Eye (tissue), 1 donor: ENCODE measurements around the gene ATG9B.
"Not testable (repeated sequence)": the region's sequence is repeated elsewhere in the genome, so short reads cannot be mapped to it uniquely, and the experiment has no call there.

Experiments used
- DNase-seq: peaks from one replicate; pipeline ENCODE4 v3.0.0-alpha.2; 2015

ATG9B gene

DNA sequence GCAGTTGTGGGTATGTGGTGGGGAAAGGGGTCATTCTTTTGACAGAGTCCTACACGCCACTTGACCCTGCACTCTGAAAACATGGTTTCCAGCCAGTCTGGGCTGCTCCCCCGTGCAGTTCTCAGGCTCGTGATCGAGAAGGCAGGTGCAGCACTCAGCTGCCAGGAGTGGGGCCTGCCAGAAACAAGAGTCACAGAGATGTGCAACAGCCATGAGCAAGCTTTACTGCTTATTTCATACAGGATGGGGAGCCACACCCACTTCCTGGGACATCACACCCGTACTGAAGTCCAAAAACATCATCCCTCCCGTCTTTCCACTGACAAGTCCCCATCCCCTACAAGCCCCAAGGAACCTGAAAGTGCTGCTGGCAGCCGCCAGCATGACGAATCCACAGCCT is 9.3 kb downstream of the ATG9B start:
- no peak for DNase-seq

DNA sequence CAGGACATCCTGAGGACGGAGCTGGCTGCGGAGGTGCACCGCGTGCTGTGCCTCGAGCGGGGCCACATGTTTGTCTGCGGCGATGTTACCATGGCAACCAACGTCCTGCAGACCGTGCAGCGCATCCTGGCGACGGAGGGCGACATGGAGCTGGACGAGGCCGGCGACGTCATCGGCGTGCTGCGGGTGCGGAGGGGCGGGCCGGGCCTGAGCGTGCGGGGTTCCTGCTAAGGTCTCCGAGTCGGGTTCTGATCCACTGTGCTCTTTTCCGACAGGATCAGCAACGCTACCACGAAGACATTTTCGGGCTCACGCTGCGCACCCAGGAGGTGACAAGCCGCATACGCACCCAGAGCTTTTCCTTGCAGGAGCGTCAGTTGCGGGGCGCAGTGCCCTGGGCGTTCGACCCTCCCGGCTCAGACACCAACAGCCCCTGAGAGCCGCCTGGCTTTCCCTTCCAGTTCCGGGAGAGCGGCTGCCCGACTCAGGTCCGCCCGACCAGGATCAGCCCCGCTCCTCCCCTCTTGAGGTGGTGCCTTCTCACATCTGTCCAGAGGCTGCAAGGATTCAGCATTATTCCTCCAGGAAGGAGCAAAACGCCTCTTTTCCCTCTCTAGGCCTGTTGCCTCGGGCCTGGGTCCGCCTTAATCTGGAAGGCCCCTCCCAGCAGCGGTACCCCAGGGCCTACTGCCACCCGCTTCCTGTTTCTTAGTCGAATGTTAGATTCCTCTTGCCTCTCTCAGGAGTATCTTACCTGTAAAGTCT is 10.4 kb downstream of the ATG9B start:
- peak; percentile 96 for DNase-seq

GRCh38 chr7:151013356-151013732 is 10.9 kb downstream of the ATG9B start:
- no peak for DNase-seq

GRCh38 chr7:151012911-151013347 is 11.4 kb downstream of the ATG9B start:
- DNase-seq: peak; percentile 86

DNA sequence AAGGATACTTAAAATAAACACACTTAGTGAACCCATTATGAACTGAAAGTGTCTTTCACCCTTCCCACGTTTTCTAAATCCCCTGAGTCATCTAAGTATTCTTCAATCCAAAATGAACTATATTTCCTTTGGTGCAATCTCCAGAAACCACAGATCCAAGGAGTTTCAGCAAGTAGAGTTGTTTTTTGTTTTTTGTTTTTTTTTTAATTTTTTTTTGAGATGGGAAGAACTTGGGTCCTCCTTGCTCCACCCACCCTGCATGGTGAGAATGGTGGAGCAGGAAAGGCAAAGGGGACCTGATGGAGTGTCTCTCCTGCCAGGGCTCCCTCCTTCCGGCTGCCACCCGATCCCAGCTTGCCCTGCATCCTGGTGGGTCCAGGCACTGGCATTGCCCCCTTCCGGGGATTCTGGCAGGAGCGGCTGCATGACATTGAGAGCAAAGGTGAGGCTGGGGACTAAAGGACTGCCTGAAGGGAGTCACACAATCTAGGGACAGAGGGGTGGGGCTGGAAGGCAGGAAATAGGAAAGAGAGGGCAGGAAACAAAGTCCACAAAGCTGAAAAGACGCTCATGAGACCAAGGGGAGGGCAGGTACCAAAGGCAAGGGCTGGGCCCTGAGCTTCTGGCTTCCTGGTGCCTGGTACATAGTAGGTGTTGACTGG is 12.1 kb downstream of the ATG9B start:
- no peak for DNase-seq

DNA sequence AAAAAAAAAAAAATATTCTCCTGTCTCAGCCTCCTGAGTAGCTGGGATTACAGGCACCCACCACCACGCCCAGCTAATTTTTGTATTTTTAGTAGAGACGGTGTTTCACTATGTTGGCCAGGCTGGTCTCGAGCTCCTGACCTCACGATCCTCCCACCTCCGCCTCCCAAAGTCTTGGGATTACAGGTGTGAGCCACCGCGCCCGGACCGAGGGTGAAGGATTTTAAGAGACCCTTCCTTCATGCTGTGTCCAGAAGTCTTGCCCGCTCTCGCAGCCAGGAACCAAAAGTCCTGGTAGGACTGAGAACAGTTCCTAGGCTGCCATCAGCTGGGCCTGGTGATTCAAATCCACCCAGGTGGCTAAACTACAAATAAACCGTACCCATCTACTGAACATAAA is 12.7 kb downstream of the ATG9B start:
- DNase-seq: not testable (repeated sequence)

DNA sequence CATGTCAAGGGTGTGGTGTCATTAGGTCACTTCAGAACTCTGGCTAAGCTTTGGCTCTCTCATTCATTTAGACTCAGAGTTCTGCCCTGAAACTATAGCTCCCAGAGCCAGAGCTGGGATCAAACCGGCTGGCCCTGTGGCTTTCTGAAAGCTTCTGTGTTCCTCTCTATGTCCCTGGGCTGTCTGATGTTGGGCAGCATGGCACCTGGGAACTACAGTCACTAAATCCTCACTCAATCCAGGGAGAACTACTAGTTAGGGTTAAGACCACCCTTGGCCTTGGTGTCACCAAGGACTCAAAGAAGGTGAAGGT is 13.2 kb downstream of the ATG9B start:
- no peak for DNase-seq

- DNase-seq: peak; percentile 65
Measured at GRCh38 chr7:151010307-151011096, 13.8 kb downstream of the ATG9B start.

- DNase-seq: no peak
Measured at GRCh38 chr7:151010037-151010306, 14.3 kb downstream of the ATG9B start.

DNA sequence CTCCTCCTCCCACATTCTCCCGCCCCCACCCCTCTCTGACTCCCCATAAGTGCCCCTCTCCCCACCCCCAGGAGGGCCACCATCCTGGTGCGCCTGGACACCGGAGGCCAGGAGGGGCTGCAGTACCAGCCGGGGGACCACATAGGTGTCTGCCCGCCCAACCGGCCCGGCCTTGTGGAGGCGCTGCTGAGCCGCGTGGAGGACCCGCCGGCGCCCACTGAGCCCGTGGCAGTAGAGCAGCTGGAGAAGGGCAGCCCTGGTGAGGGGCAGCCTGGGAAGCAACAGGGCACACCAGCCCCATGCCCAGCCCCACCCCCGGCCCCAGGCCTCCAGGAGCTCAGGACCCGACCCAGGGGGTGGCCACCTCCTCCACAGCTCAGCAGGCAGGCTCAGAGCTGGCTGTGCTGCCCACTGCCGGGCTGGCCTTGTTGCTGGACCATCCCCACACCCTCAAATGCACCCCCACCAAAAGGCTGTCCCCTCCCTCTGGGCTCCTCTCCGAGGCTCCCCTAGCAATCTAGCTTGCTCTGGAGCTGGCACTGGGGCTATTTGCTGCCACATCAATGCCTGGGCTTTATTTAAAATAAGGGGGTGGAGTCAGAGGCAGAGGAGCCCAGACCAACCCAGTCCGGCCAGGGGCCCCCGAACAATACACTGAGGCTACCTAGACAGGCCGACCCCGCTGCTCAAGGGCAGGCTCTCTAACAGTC is 14.8 kb downstream of the ATG9B start:
- no peak for DNase-seq

GRCh38 chr7:151008511-151009323 is 15.6 kb downstream of the ATG9B start:
- peak; percentile 63 for DNase-seq

DNA sequence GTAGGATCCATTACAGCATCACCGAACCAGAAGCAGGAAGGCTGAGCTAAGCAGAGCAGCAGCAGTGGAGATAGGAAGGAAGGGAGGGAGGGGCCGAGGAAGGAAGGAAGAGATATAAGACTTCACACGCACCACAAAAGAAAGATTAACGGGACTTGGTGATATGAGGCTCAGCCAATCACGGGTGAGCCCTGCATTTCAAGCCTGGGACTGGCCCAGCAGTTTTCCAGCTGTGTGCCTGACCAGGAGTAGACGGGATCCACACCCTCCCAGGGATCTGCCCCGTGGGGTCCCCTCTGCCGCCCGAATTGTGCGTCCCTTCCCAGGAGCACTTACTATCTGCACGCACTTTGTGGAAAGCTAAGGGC is 16.2 kb downstream of the ATG9B start:
- DNase-seq: no peak

GRCh38 chr7:151007469-151007898 is 16.8 kb downstream of the ATG9B start:
- DNase-seq: no peak

DNA sequence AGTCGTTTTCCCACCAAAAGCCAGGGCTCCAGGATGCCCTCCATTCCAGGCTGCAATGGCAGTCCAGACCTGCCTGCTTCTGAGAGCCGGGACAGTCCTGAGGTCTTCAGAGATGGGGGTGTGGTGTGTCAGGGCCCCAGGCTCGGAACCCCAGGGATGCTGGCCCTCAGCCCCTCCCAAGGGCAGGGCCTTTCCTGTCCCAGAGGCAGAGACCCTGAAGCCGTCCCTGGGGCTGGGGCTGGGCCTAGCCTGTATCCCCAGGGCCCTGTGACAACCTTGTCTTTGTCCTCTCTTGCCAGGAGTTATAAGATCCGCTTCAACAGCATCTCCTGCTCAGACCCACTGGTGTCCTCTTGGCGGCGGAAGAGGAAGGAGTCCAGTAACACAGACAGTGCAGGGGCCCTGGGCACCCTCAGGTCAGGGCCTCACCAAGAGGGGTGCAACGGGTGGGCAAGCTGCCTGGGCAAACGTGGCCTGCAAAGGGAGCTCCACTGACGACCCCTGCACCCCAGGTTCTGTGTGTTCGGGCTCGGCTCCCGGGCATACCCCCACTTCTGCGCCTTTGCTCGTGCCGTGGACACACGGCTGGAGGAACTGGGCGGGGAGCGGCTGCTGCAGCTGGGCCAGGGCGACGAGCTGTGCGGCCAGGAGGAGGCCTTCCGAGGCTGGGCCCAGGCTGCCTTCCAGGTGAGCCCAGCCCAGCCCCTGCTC is 17.5 kb downstream of the ATG9B start:
- DNase-seq: no peak

- DNase-seq: no peak
Measured at GRCh38 chr7:151005566-151005965, 18.7 kb downstream of the ATG9B start.

DNA sequence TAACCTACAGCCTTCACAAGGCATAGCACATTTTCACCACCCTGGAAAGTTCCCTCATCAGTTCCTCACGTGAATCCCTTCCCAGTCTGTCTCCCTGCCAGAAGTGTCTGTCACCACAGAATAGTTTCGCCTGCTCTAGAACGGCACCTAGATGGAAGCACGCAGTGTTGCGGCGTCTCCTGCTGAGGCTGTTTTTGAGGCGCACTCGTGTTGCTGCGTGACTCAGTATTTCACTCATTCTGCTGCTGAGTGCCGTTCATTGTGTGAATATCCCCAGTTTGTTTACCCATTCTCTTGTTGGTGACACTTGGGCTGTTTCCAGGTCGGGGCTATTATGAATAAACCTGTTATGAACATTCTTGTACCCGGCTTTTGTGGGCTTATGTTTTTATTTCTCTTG is 20.7 kb downstream of the ATG9B start:
- DNase-seq: no peak

GRCh38 chr7:151001546-151001945 is 22.7 kb downstream of the ATG9B start:
- no peak for DNase-seq

- DNase-seq: no peak
Measured at GRCh38 chr7:151000897-151001495, 23.3 kb downstream of the ATG9B start.

GRCh38 chr7:150999497-151000230 is 24.6 kb downstream of the ATG9B start:
- no peak for DNase-seq

DNA sequence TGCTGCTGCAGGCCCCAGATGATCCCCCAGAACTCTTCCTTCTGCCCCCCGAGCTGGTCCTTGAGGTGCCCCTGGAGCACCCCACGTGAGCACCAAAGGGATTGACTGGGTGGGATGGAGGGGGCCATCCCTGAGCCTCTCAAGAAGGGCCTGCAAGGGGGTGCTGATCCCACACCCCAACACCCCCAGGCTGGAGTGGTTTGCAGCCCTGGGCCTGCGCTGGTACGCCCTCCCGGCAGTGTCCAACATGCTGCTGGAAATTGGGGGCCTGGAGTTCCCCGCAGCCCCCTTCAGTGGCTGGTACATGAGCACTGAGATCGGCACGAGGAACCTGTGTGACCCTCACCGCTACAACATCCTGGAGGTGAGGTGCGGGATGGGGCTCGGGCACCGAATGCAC is 25.3 kb downstream of the ATG9B start:
- no peak for DNase-seq

DNA sequence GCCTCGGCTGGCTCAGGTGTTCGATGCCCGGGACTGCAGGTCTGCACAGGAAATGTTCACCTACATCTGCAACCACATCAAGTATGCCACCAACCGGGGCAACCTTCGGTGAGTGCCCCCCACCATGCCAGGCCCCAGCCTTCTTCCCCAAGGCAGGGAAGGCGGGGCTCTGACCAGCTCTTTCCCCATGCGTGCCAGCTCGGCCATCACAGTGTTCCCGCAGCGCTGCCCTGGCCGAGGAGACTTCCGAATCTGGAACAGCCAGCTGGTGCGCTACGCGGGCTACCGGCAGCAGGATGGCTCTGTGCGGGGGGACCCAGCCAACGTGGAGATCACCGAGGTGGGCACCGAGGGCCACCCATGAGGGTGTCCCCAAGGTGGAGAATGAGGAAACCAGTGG is 26.0 kb downstream of the ATG9B start:
- no peak for DNase-seq
